Activated naive CD4-positive, alpha-beta T cell treated with anti-CD3 and anti-CD28 coated beads, Interleukin-2, amount 50 U/mL, for 72 hours (primary cell): Measurements from ENCODE around the gene SMIM33. TPM values are rescaled to one million over a fixed set of nuclear protein-coding genes. Genes with fewer than 3 reads are reported as not detected.
"Not testable (repeated sequence)": the region's sequence is repeated elsewhere in the genome, so short reads cannot be mapped to it uniquely, and the experiment has no call there.

Experiments used
- ATAC-seq, 2 donors: fragments of 150-1000 bp; cut with Tn5 transposase; 2 replicates each; pipeline ENCODE4 v1.10.0; 2021; ENCODE audit warnings: mild to moderate bottlenecking in 2 of 2, moderate library complexity in 2 of 2
- DNase-seq, 2 donors: peaks; one replicate each; pipeline ENCODE4 v3.0.0; 2021 to 2022; ENCODE audit warnings: low spot score in 2 of 2
- H3K27ac Mint-ChIP-seq, 2 donors: one replicate each; pipeline ENCODE4 v1.8.0; 2022; ENCODE audit warnings: mild to moderate bottlenecking in 2 of 2, mixed read lengths in 2 of 2
- H3K36me3 Mint-ChIP-seq, 2 donors: one replicate each; pipeline ENCODE4 v1.8.0; 2022; ENCODE audit warnings: mixed read lengths in 2 of 2
- H3K9me3 Mint-ChIP-seq, 2 donors: one replicate each; pipeline ENCODE4 v1.8.0; 2022; ENCODE audit warnings: mixed read lengths in 2 of 2
- total RNA-seq, 2 donors: library from RNA; stranded (reverse); gene quantifications; one replicate each; pipeline ENCODE4 v1.2.3, GENCODE V29; 2022

The SMIM33 gene
- under 1 TPM; 0.11 to 0.53 TPM for total RNA-seq

DNA sequence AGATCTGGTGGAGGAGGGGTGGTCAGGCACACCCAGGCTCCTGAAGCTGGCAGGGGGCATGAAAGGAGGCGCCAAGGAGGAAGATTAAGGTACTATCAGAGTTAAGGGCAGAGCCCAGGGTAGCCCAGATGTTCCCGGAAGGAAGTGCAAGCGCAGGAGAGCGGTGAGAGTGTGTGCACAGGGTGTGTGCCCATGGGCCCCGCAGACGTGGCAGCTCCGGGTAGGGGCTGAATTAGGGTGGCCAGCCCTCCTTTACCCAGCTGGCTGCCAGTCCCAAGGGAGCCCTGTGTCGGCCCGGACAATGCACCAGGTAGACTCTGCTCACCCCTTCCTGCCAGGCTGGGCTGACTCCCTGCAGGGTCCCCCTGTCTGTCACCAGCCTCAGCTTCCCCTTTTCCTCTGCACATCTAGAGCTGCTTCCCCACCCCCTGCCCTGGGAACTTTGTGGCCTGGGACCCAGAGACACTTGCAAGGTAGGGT, at the start of gene SMIM33:
Gene SMIM33 (plus strand): TSS at position 184 of the 480 bp plus-strand sequence. CDS start 118 bp downstream, at position 302.
- H3K27ac Mint-ChIP-seq: peak within 1 kb of the TSS; percentile 77 to 96
- ATAC-seq: peak; percentile 53 to 61
- H3K9me3 Mint-ChIP-seq: no peaks in the 10 kb centered on the region
- H3K36me3 Mint-ChIP-seq: peaks cover 9 to 11% of the 10 kb centered on the region in 2 donors
- no peak for DNase-seq

DNA sequence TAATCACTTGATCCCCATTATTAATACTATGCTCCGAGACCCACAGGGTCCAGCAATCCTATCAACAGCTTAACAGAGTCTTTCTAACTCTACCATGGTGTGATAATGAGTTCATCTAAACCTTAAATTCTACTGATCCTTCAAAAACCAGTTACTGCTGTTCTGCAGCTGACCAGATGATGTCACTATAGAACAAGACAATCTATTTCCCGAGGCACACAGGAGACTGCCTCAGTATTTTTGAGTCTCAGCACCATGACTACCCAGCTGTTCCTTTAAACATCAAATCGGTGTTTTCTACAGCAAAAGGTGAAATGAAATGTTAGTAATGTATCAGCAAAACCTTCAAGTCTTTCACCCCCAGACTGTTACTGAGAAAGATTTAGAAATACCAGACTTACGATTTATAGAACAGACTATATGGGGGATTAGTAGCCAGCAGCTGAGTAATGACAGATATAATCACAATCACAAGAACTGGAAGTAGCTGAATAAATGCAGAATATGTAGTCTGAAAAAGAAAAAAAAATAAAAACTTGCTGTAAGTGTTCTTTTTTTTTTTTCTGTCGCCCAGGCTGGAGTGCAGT, 48.4 kb upstream of the SMIM33 start:
- Mint-ChIP-seq H3K27ac (peak overlapping the region in 1 of 2 donors; percentile 35), H3K9me3 (no peaks in the 10 kb centered on the region), H3K36me3 (peaks cover 13 to 38% of the 10 kb centered on the region in 2 donors)
- ATAC-seq (peak; percentile 86 to 92), DNase-seq (peak in 1 of 2 donors; percentile 56)

DNA sequence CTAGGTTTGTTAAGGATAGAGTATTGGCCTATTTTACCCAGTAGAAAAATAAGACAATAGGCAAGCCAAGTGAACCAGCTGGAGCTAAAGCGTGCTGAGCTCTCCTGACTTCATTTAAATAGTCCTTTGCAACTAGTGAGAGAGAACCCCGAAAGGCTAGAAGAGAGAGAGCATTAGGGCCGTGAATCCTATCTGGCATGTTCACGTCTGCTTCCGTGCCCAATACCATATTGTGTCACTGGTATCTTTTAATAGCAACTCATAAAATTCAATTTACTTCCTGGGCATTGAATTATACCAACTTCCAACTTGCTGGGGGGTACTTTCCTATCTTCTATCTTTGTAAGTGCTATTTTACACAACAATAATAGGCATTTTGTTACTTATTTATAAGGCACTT, 45.3 kb upstream of the SMIM33 start:
- Mint-ChIP-seq H3K9me3 (no peaks in the 10 kb centered on the region), H3K36me3 (peaks cover 5 to 40% of the 10 kb centered on the region in 2 donors), H3K27ac (no peak overlapping the region)
- DNase-seq: no peak
- ATAC-seq: no peak

DNA sequence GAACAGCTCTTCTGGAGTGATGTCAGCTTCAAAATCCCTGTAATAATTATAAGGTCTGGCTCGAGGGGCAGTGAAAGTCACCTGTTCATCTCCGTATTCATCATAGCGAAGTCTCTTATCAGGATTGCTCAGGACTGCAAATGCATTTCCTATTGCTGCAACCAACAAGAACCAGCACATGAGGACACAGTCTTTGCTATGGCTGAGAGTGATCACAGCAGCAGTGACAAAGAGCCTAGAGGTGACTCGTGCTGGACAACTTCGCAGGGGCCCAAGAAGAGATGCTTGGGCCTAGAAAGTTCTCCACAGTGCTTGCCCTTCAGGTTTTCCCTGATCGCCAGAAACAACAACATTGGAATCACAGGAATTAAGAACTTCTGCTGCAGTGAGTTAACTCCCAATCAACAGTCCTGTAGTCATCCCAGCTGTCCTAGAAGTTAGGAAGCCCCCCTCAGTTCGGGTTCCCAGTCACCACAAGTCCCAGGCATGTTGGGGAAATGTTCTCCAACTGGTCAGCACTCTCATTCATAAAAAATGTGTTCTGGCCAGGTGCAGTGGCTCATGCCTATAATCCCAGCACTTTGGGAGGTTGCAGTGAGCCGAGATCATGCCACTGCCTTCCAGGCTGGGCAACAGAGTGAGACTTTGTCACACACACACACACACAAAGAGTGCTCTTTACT, 44.5 kb upstream of the SMIM33 start:
- Mint-ChIP-seq H3K9me3 (no peaks in the 10 kb centered on the region), H3K27ac (no peak overlapping the region), H3K36me3 (peaks cover 0 to 41% of the 10 kb centered on the region in 2 donors)
- ATAC-seq (no peak), DNase-seq (no peak)

DNA sequence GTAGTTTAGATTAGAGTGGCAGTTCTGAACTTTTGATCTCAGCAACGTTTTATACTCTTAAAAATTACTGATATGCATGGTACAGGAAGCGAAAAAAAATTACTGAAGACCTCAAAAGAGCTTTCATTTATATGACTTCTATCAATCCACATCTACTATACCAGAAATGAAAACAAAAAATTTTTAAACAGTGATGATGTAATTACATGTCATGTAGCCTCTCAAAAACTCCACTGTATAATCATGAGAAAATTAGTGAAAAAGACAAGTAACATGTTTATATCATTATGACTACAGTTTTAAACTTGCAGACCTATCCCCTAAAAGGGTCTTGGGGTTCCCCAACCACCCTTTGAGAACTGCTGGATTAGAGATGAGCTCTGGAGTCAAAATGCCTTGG, 40.8 kb upstream of the SMIM33 start:
- H3K9me3 Mint-ChIP-seq: no peaks in the 10 kb centered on the region
- peaks cover 0 to 38% of the 10 kb centered on the region in 2 donors for H3K36me3 Mint-ChIP-seq
- ATAC-seq (peak in 1 of 2 donors; percentile 60), DNase-seq (no peak)
- H3K27ac Mint-ChIP-seq: no peak overlapping the region

DNA sequence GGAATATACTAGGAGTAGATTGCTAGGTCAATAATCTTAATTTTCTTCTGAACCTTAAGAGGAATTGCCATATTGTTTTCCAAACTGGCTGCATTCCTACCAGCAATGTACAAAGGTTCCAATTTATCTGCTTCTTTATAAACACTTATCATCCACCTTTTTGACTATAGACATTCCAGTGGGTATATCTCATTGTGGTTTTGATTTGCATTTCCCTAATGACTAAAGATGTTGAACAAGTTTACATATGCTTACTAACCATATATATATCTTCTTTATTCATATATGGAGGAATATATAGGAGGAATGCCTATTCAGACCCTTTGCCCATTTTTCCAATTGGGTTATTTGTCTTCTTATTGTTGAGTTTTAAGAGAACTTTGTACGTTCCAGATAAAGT, 39.1 kb upstream of the SMIM33 start:
- no peaks in the 10 kb centered on the region for H3K9me3 Mint-ChIP-seq
- no peak overlapping the region for H3K27ac Mint-ChIP-seq
- DNase-seq (no peak), ATAC-seq (no peak)
- peaks cover 0 to 45% of the 10 kb centered on the region in 2 donors for H3K36me3 Mint-ChIP-seq

DNA sequence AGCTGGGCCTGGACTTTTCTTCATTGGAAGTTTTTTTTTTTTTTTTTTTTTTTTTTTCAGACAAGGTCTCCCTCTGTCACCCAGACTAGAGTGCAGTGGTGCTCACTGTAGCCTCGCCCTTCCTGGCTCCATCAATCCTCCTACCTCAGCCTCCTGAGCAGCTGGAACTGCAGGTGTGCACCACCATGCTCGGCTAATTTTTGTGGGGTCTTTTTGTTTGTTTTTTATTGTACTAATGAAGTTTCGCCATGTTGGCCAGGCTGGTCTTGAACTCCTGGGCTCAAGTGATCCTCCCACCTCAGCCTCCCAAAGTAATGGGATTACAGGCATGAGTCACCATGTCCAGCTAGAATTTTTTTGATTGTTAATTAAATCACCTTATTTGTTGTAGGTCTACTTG, 35.1 kb upstream of the SMIM33 start:
- no peak for ATAC-seq
- no peaks in the 10 kb centered on the region for H3K9me3 Mint-ChIP-seq
- H3K36me3 Mint-ChIP-seq: peaks cover 0 to 52% of the 10 kb centered on the region in 2 donors
- H3K27ac Mint-ChIP-seq: no peak overlapping the region
- no peak for DNase-seq

DNA sequence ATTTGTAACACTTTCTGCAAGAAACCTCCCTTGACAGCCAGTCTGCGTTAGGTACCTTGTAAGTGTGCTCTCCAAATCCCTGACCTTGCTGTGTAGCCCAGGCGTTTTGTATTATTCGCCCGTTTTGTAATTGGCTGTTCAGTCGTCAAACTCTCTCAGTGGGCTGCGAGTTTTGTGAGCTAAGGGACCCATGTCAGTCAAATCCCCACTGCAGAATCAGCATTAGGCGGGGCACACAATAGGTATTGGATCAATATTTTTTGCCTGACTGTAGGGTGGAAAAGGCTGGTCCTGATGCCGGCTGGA, 32.1 kb upstream of the SMIM33 start:
- Mint-ChIP-seq H3K36me3 (peaks cover 0 to 55% of the 10 kb centered on the region in 2 donors), H3K9me3 (no peaks in the 10 kb centered on the region), H3K27ac (peak overlapping the region; percentile 93 to 95)
- DNase-seq (no peak), ATAC-seq (no peak)

DNA sequence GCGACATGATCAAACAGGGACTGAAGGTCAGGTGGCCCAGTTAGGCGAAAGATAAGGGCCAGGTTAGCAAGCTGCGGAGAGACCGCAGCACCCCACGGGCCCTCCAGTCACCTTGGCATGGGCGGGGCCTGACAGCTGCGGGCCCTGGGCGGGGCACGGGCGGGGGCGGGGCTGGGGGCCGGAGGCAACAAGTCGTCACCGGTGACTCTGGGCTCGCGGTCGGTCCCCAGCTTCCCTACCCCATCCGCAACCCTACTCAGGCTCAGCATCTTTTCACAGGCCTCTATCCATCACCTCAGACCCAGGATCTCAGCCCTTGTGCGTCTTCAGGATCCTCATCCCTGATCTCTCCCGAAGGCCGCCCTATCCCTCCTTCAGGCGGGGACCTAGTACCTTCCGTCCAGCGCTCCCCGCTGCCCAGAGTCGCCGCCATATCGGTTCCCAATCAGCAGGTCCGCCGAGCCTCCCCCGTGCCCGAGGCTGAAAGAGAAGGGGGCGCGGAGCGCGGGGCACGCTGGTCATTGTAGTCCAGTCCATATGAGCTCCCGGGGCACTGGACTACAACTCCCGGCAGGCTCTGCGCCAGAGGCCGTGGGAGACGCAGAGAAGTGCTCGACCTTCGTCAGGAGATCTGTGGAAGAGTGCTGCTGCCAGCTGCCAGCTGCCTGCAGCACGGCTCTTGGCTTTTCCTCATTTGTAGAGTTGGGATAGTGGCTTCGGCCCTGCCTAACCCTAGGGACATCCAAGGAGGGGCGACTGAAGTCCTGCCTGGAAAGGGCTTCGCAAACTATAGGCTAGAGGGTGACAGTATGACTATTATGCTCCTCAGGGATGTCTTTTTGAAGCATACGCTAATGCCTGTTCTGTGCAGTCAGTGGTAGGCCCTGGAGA, 31.5 kb upstream of the SMIM33 start, which contains the start of gene DNAJC18:
Gene DNAJC18 (minus strand): TSS at position 513 of the 891 bp plus-strand sequence. CDS start 80 bp downstream, at position 433.
- peak; percentile 87 to 91 for ATAC-seq
- H3K36me3 Mint-ChIP-seq: peaks cover 0 to 55% of the 10 kb centered on the region in 2 donors

DNA sequence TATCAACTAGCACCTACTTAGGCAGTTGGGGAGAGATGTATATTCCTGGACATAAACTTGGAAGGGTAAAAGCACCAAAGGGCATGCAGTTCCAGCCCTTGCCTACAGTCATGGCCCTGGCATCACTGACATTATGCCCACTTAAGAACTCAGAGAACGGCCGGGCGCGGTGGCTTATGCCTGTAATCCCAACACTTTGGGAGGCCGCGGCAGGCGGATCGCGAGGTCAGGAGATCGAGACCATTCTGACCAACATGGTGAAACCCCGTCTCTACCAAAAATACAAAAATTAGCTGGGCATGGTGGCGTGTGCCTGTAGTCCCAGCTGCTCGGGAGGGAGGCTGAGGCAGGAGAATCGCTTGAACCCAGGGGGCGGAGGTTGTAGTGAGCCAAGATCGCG, 30.4 kb upstream of the SMIM33 start:
- peaks cover 0 to 45% of the 10 kb centered on the region in 2 donors for H3K36me3 Mint-ChIP-seq
- DNase-seq, H3K9me3 Mint-ChIP-seq, ATAC-seq: not testable (repeated sequence)
- H3K27ac Mint-ChIP-seq: peak overlapping the region in 1 of 2 donors; percentile 93

More for the DNA sequence above, 31.5 kb upstream of the SMIM33 start, which contains the start of gene DNAJC18:
- DNase-seq: peak; percentile 88 to 89
- Mint-ChIP-seq H3K27ac (peak within 1 kb of the TSS; percentile 93 to 100), H3K9me3 (no peaks in the 10 kb centered on the region)

DNA sequence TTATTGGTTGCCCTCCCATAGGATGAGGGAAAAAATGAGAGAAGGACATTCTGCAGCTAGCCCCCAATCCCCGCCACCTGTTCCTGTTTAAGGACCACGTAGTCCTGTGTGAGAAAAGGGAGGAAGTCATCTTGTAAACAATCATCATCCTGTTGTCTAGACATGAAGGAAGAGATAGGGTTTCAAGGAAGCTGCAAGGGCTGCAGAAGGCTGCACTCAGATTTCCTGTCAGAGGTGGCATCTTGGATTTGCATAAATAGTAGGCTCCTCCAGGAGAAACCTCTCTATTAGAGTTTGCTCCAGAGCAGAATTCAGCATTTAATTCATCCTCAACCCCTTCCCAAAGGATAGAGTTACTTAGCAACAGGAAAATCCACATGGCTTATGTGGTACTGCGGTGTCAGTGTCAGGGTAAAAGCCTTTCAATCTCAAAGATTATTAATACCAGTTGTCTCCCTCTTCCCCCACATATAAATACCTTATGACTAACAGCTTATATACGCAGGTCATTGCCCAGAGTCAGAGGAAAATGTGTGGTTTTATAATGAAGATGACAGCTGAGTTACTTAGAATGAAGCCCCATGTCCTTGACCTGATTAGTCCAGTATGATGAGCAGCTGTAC, 26.9 kb upstream of the SMIM33 start:
- Mint-ChIP-seq H3K27ac (peak overlapping the region; percentile 69 to 94), H3K36me3 (peaks cover 18 to 44% of the 10 kb centered on the region in 2 donors), H3K9me3 (peaks cover 3 to 17% of the 10 kb centered on the region in 2 donors)
- DNase-seq: no peak
- ATAC-seq: peak; percentile 2 to 10

DNA sequence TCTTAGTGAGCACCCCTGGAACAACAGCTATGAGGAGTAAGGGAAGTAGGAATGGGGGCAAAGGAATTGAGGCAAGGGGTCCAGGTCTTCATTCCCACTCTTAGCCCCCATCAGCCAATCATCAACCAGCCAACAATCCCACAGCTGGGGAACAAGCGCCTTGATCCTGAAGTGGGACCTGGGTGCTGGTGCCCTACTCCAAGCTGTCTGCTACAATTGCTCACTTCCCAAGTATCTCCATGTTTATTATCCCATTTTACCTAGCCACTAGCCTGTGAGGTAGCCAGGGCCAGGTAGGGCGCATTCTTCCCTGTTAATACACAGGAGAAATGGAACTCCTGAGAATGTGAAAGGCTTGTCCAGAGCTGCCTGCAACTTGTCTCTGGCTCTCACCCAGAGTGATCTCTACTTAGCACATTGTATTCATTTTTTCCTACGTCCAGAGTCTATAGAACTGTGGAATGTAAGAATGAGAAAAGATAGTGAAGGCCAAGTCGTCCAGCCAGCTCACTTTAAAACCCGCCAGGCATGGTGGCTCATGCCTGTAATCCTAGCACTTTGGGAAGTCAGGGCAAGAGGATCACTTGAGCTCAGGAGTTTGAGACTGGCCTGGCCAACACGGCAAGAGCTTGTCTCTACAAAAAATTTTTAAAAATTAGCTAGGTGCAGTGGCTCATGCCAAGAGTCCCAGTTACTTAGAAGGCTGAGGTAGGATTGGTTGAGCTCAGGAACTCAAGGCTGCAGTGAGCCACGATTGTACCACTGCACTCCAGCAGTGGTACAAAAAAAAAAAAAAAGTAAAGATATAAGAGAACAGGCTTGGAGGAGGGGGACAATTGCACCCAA, 25.3 kb upstream of the SMIM33 start:
- peaks cover 20 to 39% of the 10 kb centered on the region in 2 donors for H3K36me3 Mint-ChIP-seq
- DNase-seq (no peak), ATAC-seq (no peak)
- H3K9me3 Mint-ChIP-seq: peaks cover 3 to 19% of the 10 kb centered on the region in 2 donors
- peak overlapping the region; percentile 98 to 99 for H3K27ac Mint-ChIP-seq

DNA sequence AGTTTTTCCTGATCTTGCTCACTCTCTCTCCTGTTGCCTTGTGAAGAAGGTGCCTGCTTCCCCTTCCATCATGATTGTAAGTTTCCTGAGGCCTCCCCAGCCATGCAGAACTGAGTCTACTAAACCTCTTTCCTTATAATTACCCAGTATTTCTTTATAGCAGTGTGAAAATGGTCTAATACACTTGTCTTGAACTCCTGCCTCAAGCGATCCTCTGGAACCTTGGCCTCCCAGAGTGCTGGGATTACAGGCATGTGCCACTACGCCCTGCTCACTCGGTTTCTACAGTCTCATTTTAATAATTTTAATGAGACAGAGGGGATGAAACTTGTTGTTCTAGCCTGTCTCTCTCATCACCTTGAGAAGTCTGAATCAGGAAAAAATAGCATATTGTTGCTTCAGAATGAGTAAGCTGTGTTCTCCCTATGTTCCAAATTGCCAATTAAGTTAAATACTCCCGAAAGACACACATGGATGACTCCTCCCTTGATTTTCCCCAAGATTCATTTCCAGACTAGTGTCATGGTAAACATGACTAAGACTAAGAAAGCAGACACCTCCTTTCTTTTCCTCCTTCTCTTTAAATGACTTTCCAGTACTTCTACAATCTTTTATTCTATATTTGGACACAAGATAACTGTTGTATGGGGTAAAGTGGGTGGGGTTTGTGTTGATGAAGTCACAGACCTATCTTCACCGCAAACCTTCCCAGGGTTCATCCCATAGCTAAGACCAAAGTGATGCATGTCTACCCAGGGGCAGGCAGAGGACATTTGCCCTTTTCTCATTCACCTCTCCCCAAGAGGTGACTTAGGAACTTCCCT, 23.6 kb upstream of the SMIM33 start:
- DNase-seq: peak; percentile 60 to 72
- Mint-ChIP-seq H3K27ac (peak overlapping the region; percentile 98 to 99), H3K36me3 (peaks cover 20 to 32% of the 10 kb centered on the region in 2 donors)

DNA sequence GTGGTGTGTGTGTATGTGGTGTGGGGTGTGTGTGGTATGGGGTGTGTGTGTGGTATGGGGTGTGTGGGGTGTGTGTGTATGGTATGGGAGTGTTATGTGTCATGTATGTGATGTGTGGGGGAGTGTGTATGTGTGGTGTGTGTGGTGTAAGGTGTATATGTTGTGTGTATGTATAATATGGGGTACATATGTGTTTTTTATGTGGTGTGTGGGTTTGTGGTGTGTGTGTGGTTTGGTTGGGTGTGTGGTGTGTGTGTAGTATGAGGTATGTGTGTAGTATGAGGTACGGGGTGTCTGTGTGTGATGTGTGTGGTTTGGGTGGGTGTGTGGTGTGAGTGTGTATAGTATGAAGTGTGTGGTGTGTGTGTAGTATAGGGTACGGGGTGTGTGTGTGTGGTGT, 19.6 kb upstream of the SMIM33 start:
- peak in 1 of 2 donors; percentile 52 for DNase-seq
- H3K9me3 Mint-ChIP-seq: peaks cover 12 to 19% of the 10 kb centered on the region in 2 donors
- no peak for ATAC-seq
- H3K36me3 Mint-ChIP-seq: peaks cover 20 to 28% of the 10 kb centered on the region in 2 donors
- H3K27ac Mint-ChIP-seq: no peak overlapping the region

More for the DNA sequence above, 23.6 kb upstream of the SMIM33 start:
- peaks cover 3 to 19% of the 10 kb centered on the region in 2 donors for H3K9me3 Mint-ChIP-seq
- ATAC-seq: peak; percentile 86
